ENCODE data around the gene CLEC19A. TPM values are rescaled to one million over a fixed set of nuclear protein-coding genes. Genes with fewer than 3 reads are reported as not detected.

The CLEC19A gene
- total RNA-seq, 1 donor from 2014 or later: 1.9 TPM

- Histone ChIP-seq H3K27me3 (no peaks in the 10 kb centered on the region), H3K9me3 (ENCODE audit: low read depth) (no peaks in the 10 kb centered on the region), H3K36me3 (no peaks in the 10 kb centered on the region), H3F3A (ENCODE audit: low read depth) (peaks cover 9% of the 10 kb centered on the region), H3K79me2 (ENCODE audit: low read depth) (no peaks in the 10 kb centered on the region), H3K27ac (no peak overlapping the region), H4K20me1 (ENCODE audit: low read depth) (no peaks in the 10 kb centered on the region), H3K9ac (no peak overlapping the region), H3K4me3 (no peak overlapping the region), H2AFZ (replicated peaks) (no peak overlapping the region), H3K4me1 (peaks cover 14% of the 10 kb centered on the region), H3K4me2 (no peak overlapping the region)
- Mint-ChIP-seq H3K4me3 (no peak overlapping the region), H3K36me3 (peaks cover 1% of the 10 kb centered on the region), H3K4me1 (peaks cover 14% of the 10 kb centered on the region), H3K27ac (no peak overlapping the region), H3K9me3 (no peaks in the 10 kb centered on the region), H3K27me3 (ENCODE audit: insufficient read depth, low read depth) (peaks cover 5% of the 10 kb centered on the region)
- no peak for DNase-seq (ENCODE audit: low spot score)
- TF ChIP-seq, protein P1, sequence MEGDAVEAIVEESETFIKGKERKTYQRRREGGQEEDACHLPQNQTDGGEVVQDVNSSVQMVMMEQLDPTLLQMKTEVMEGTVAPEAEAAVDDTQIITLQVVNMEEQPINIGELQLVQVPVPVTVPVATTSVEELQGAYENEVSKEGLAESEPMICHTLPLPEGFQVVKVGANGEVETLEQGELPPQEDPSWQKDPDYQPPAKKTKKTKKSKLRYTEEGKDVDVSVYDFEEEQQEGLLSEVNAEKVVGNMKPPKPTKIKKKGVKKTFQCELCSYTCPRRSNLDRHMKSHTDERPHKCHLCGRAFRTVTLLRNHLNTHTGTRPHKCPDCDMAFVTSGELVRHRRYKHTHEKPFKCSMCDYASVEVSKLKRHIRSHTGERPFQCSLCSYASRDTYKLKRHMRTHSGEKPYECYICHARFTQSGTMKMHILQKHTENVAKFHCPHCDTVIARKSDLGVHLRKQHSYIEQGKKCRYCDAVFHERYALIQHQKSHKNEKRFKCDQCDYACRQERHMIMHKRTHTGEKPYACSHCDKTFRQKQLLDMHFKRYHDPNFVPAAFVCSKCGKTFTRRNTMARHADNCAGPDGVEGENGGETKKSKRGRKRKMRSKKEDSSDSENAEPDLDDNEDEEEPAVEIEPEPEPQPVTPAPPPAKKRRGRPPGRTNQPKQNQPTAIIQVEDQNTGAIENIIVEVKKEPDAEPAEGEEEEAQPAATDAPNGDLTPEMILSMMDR (IDR thresholded peaks at IDR 0.05): no peak
- TF ChIP-seq EZH2 (IDR thresholded peaks at IDR 0.05) (no peak), EZH2phosphoT487 (IDR thresholded peaks at IDR 0.05) (no peak)
These were observed 16.4 kb downstream of the CLEC19A start for GRCh38 chr16:19301931-19302330.

DNA sequence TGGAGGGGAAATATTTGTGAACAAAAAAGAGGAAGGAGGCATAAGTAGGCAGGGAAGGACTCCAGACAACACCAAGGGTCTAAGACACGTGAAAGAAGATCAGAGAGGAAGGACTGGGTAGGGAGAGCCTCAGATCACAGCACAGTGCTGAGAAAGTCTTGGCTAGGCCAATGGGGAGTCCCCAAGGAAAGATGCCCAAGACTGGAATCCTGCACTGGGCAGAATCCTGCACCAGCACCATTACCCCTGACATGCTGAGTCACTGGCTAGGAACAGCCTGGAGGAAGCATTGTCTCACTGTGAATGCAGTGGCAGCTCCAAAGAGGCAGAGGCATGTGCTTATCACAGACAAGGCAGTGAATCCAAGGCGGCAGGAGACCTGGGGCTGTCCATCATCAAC, 19.2 kb downstream of the CLEC19A start:
- no peak overlapping the region for H2AFZ ChIP-seq (replicated peaks)
- peak overlapping the region; percentile 13 for H3K4me2 ChIP-seq
- Mint-ChIP-seq H3K9me3 (no peaks in the 10 kb centered on the region), H3K36me3 (peaks cover 1% of the 10 kb centered on the region), H3K27me3 (ENCODE audit: insufficient read depth, low read depth) (peaks cover 8% of the 10 kb centered on the region), H3K4me1 (peaks cover 14% of the 10 kb centered on the region), H3K4me3 (no peak overlapping the region), H3K27ac (peak overlapping the region; percentile 67)
- H3K36me3 ChIP-seq: no peaks in the 10 kb centered on the region
- H3K27ac ChIP-seq: no peak overlapping the region
- peak; percentile 50 for DNase-seq (ENCODE audit: low spot score)
- H3F3A ChIP-seq (ENCODE audit: low read depth): peaks cover 9% of the 10 kb centered on the region
- no peaks in the 10 kb centered on the region for H3K79me2 ChIP-seq (ENCODE audit: low read depth)
- peaks cover 3% of the 10 kb centered on the region for H4K20me1 ChIP-seq (ENCODE audit: low read depth)
- H3K9me3 ChIP-seq (ENCODE audit: low read depth): no peaks in the 10 kb centered on the region
- H3K4me1 ChIP-seq: peaks cover 14% of the 10 kb centered on the region
- no peak overlapping the region for H3K4me3 ChIP-seq
- TF ChIP-seq, protein P1 (IDR thresholded peaks at IDR 0.05): no peak
- TF ChIP-seq EZH2 (IDR thresholded peaks at IDR 0.05) (no peak), EZH2phosphoT487 (IDR thresholded peaks at IDR 0.05) (no peak)
- no peaks in the 10 kb centered on the region for H3K27me3 ChIP-seq
- no peak overlapping the region for H3K9ac ChIP-seq

GRCh38 chr16:19305443-19305842, 19.9 kb downstream of the CLEC19A start:
- DNase-seq (ENCODE audit: low spot score): no peak
- Mint-ChIP-seq H3K9me3 (no peaks in the 10 kb centered on the region), H3K36me3 (peaks cover 1% of the 10 kb centered on the region), H3K4me1 (peaks cover 14% of the 10 kb centered on the region), H3K27me3 (ENCODE audit: insufficient read depth, low read depth) (peaks cover 8% of the 10 kb centered on the region), H3K27ac (no peak overlapping the region), H3K4me3 (no peak overlapping the region)
- Histone ChIP-seq H3K4me1 (peaks cover 14% of the 10 kb centered on the region), H3K79me2 (ENCODE audit: low read depth) (no peaks in the 10 kb centered on the region), H3K9ac (no peak overlapping the region), H3K9me3 (ENCODE audit: low read depth) (no peaks in the 10 kb centered on the region), H3F3A (ENCODE audit: low read depth) (peaks cover 9% of the 10 kb centered on the region), H2AFZ (replicated peaks) (no peak overlapping the region), H4K20me1 (ENCODE audit: low read depth) (peaks cover 3% of the 10 kb centered on the region), H3K4me3 (no peak overlapping the region), H3K27me3 (no peaks in the 10 kb centered on the region), H3K4me2 (peak overlapping the region; percentile 13), H3K36me3 (no peaks in the 10 kb centered on the region), H3K27ac (no peak overlapping the region)
- TF ChIP-seq, protein P1 (IDR thresholded peaks at IDR 0.05): no peak
- TF ChIP-seq EZH2phosphoT487 (IDR thresholded peaks at IDR 0.05) (no peak), EZH2 (IDR thresholded peaks at IDR 0.05) (no peak)
